ENCODE measurements around the gene TSC22D1.
A peak's percentile ranks its signal among the peaks of the same experiment; 100 is the strongest.

The TSC22D1 gene

DNA sequence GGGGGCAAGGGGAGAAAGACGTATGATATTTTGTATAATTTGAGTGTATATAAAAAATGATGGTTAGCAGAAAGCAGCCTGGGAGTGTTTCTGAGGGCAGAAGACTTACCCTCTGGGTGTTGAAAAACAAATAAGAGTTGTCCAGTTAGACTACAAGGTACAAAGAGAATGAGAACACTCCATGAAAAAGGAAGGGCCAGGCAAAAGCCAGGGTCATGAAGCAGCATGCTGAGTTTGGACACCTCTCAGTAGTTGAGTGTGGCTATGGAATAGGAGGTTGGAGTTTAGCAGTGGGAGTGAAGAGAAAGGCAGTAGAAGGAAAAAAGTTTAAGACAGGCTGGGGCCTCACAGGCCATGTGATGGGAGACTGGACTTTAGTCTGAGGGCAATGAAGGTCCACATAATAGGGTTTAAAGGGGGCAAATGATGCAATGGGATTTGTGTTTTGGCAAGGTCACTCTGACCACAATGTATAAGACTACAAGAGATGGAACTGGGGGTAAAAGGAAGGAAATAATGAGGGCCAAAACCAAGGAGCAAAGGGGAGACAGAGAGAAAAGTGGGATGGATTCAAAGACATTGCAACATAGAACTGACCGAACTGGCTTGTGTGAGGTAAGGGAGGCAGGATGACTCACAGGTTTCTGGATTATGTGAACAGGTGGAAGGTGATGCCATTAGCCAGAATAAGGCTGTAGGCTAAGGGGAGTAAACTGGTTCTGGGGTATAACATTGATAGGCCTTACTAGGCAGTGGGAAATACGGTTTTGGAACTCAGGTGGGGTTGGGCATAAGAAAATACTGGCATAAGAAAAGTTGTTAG, 125.9 kb downstream of the TSC22D1 start:
- TF ChIP-seq, protein P1, sequence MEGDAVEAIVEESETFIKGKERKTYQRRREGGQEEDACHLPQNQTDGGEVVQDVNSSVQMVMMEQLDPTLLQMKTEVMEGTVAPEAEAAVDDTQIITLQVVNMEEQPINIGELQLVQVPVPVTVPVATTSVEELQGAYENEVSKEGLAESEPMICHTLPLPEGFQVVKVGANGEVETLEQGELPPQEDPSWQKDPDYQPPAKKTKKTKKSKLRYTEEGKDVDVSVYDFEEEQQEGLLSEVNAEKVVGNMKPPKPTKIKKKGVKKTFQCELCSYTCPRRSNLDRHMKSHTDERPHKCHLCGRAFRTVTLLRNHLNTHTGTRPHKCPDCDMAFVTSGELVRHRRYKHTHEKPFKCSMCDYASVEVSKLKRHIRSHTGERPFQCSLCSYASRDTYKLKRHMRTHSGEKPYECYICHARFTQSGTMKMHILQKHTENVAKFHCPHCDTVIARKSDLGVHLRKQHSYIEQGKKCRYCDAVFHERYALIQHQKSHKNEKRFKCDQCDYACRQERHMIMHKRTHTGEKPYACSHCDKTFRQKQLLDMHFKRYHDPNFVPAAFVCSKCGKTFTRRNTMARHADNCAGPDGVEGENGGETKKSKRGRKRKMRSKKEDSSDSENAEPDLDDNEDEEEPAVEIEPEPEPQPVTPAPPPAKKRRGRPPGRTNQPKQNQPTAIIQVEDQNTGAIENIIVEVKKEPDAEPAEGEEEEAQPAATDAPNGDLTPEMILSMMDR (IDR thresholded peaks at IDR 0.05; ENCODE audit: unreplicated experiment in 3 of 3) = no peak
- no peak overlapping the region for H3K4me3 Mint-ChIP-seq

DNA sequence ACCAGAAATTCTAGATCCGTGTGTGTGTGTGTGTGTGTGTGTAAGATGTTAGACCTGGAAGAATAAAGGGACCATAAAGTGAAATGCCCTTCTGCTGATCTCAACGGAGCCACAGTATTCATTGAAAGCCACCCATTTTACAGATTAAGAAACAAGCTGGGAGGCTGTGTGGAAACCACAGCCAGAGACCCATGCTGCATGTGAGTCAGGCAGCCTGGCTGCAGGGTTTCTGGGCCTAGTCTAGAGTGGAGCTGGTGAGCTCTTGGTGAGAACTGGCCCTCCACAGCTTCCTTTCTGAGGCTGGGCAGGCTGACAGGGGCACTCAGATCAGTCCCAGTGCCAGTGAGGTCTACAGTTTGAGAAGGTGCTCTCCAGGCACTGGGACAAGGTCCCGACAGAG, 127.3 kb downstream of the TSC22D1 start:
- H3K4me3 Mint-ChIP-seq = no peak overlapping the region
- peaks cover 4% of the 10 kb centered on the region for H3K9me3 Mint-ChIP-seq
- TF ChIP-seq, protein P1 (IDR thresholded peaks at IDR 0.05; ENCODE audit: unreplicated experiment in 3 of 3) = no peak
- H3K27me3 Mint-ChIP-seq (ENCODE audit: low read depth) = no peaks in the 10 kb centered on the region
- H3K4me1 Mint-ChIP-seq = no peaks in the 10 kb centered on the region
- peaks cover 4% of the 10 kb centered on the region for H3K36me3 Mint-ChIP-seq (ENCODE audit: low read depth)
- H3K27ac Mint-ChIP-seq = no peak overlapping the region

More for the DNA sequence above, 125.9 kb downstream of the TSC22D1 start:
- peaks cover 4% of the 10 kb centered on the region for H3K36me3 Mint-ChIP-seq (ENCODE audit: low read depth)
- peak overlapping the region in 1 of 3 experiments; percentile 21 for H3K27ac Mint-ChIP-seq
- H3K27me3 Mint-ChIP-seq (ENCODE audit: low read depth) = no peaks in the 10 kb centered on the region
- no peaks in the 10 kb centered on the region for H3K4me1 Mint-ChIP-seq
- H3K9me3 Mint-ChIP-seq = peaks cover under 1% of the 10 kb centered on the region

DNA sequence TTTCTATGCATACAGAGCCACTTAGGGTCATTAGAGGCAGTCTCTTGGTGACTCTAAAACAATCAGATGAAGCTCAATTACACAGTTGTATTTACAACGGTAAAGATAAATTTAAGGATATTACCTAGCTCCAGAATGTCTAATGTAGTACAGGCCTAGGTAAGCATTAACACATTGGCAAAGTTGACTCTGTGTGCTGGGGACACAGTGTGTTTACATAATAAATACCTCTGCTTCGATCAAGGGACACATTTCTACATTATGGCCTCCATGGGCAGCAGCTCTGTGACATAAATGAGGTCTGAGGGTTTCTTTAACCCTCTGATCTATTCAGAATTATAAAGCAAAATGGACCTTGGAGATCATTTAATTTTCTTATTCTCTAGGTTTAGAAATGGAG, 127.8 kb downstream of the TSC22D1 start:
- no peaks in the 10 kb centered on the region for H3K4me1 Mint-ChIP-seq
- no peaks in the 10 kb centered on the region for H3K27me3 Mint-ChIP-seq (ENCODE audit: low read depth)
- peaks cover 4% of the 10 kb centered on the region for H3K36me3 Mint-ChIP-seq (ENCODE audit: low read depth)
- TF ChIP-seq, protein P1 (IDR thresholded peaks at IDR 0.05; ENCODE audit: unreplicated experiment in 3 of 3) = no peak
- no peak overlapping the region for H3K27ac Mint-ChIP-seq
- peaks cover 4% of the 10 kb centered on the region for H3K9me3 Mint-ChIP-seq
- no peak overlapping the region for H3K4me3 Mint-ChIP-seq

DNA sequence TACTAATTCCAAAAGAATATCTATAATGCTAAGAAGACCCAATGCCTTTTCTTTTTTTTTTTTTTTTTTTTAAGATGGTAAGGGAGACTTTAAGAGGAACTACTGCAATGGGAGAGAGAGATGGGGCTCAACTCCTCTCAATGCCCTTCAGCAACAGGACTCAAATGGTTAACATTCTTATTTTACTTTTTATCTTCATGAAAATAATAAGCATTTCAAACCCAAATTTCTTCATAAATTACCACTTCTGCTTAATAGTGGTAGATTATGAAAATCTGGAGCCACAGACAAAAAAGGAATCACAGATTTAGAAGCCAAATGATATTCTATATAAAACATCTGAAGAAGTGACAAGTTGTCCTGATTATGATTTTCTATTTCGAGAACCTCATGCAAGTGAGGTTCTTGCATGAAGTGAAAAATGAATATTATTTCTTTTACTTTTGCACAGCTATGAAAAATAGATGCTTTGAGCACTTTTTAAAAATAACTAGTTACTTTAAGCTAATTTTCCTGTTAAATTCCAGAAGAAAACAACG, 128.3 kb downstream of the TSC22D1 start:
- Mint-ChIP-seq H3K36me3 (ENCODE audit: low read depth) (peaks cover 4% of the 10 kb centered on the region), H3K27me3 (ENCODE audit: low read depth) (no peaks in the 10 kb centered on the region), H3K27ac (no peak overlapping the region), H3K4me3 (no peak overlapping the region), H3K4me1 (no peaks in the 10 kb centered on the region), H3K9me3 (peaks cover 4% of the 10 kb centered on the region)
- TF ChIP-seq, protein P1 (IDR thresholded peaks at IDR 0.05; ENCODE audit: unreplicated experiment in 3 of 3) = no peak

DNA sequence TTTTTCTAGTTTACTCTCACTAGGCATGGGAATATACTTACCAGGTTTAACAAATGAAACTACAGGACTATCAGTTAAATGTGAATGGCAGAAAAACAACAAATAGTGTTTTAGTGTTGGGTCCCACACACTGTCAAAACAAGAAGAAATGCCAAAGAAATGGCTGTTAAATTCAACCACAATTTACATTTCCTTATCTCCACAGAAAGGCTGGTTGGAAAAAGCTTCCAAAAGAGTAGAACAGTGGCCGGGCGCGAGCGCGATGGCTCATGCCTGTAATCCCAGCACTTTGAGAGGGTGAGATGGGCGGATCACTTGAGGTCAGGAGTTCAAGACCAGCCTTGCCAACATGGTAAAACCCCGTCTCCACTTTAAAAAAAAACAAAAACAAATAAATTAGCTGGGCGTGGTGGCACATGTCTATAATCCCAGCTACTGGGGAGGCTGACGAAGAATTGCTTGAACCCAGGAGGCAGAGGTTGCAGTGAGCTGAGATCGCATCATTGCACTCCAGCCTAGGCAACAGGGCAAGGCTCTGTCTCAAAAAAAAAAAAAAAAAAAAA, 136.0 kb downstream of the TSC22D1 start:
- H3K4me1 Mint-ChIP-seq = peaks cover 21% of the 10 kb centered on the region
- H3K27ac Mint-ChIP-seq = peak overlapping the region; percentile 8 to 62 (median 40)
- peaks cover 2% of the 10 kb centered on the region for H3K36me3 Mint-ChIP-seq (ENCODE audit: low read depth)

More for the DNA sequence above, 136.0 kb downstream of the TSC22D1 start:
- TF ChIP-seq, protein P1 (IDR thresholded peaks at IDR 0.05; ENCODE audit: unreplicated experiment in 3 of 3) = no peak
- Mint-ChIP-seq H3K27me3 (ENCODE audit: low read depth) (no peaks in the 10 kb centered on the region), H3K4me3 (no peak overlapping the region), H3K9me3 (peaks cover 3% of the 10 kb centered on the region)

Measured in nephron (organoid).